SK-N-SH (cell line): Measurements from ENCODE around the gene TASP1.
"Not testable (repeated sequence)": the region's sequence is repeated elsewhere in the genome, so short reads cannot be mapped to it uniquely, and the experiment has no call there.

Experiments
- EP300 ChIP-seq, 2 experiments: IDR thresholded peaks; 2 replicates each; pipeline versions ENCODE4 v1.4.0 to v1.6.1; 2012; ENCODE audit warnings: borderline replicate concordance in 1 of 2, low read depth in 1 of 2, low read length in 1 of 2
- EZH2phosphoT487 ChIP-seq: fragments of 200-600 bp; sonication (generic); IDR thresholded peaks from 2 replicates; pipeline ENCODE4 v1.6.1; 2017; ENCODE audit warnings: low read depth, mixed run types, mild to moderate bottlenecking, antibody characterized with exemption, moderate library complexity, borderline replicate concordance
- POLR2AphosphoS5 ChIP-seq: IDR thresholded peaks from 2 replicates; pipeline ENCODE4 v1.6.1; 2012; ENCODE audit warnings: low read depth, low read length
- RAD21 ChIP-seq: IDR thresholded peaks from 2 replicates; pipeline ENCODE4 v1.6.1; 2012; ENCODE audit warnings: mild to moderate bottlenecking, low read length

GRCh38 chr20:13483472-13483871, 155.3 kb downstream of the TASP1 start:
- not testable (repeated sequence) for TF ChIP-seq EZH2phosphoT487; EP300 (IDR thresholded peaks at IDR 0.05; ENCODE audit: borderline replicate concordance in 1 of 2, low read depth in 1 of 2, low read length in 1 of 2); RAD21; POLR2AphosphoS5
